Kidney epithelial cell (primary cell): ENCODE measurements around the gene PRKAR1B. TPM values are rescaled to one million over a fixed set of nuclear protein-coding genes. Genes with fewer than 3 reads are reported as not detected.

Experiments
- DNase-seq: peaks from one replicate; pipeline ENCODE4 v3.0.0-alpha.2; 2010; ENCODE audit warnings: low read depth
- H3K27me3 ChIP-seq: 2 replicates; pipeline ENCODE4 v1.6.0; 2011; ENCODE audit warnings: low read length; ENCODE audit not compliant: control insufficient read depth, insufficient read depth
- H3K36me3 ChIP-seq: 2 replicates; pipeline ENCODE4 v1.5.1; 2011; ENCODE audit warnings: low read length; ENCODE audit not compliant: control insufficient read depth, insufficient read depth
- H3K4me3 ChIP-seq: 2 replicates; pipeline ENCODE4 v1.5.1; 2011; ENCODE audit warnings: low read depth, mild to moderate bottlenecking, control low read depth, low read length
- total RNA-seq: library from RNA; depleted of rRNA; stranded (reverse); fragments of >200 nt; gene quantifications from 2 replicates; pipeline ENCODE4 v1.2.3, GENCODE V29; 2015
- TF ChIP-seq, protein P1 (sequence below): IDR thresholded peaks from 2 replicates; pipeline ENCODE4 v1.5.1; 2011; ENCODE audit warnings: mild to moderate bottlenecking, moderate library complexity, low read length, control low read depth, inconsistent platforms; ENCODE audit not compliant: insufficient read depth, poor library complexity, severe bottlenecking

PRKAR1B gene
- total RNA-seq, 1 donor from 2014 or later = 23.8 TPM

DNA sequence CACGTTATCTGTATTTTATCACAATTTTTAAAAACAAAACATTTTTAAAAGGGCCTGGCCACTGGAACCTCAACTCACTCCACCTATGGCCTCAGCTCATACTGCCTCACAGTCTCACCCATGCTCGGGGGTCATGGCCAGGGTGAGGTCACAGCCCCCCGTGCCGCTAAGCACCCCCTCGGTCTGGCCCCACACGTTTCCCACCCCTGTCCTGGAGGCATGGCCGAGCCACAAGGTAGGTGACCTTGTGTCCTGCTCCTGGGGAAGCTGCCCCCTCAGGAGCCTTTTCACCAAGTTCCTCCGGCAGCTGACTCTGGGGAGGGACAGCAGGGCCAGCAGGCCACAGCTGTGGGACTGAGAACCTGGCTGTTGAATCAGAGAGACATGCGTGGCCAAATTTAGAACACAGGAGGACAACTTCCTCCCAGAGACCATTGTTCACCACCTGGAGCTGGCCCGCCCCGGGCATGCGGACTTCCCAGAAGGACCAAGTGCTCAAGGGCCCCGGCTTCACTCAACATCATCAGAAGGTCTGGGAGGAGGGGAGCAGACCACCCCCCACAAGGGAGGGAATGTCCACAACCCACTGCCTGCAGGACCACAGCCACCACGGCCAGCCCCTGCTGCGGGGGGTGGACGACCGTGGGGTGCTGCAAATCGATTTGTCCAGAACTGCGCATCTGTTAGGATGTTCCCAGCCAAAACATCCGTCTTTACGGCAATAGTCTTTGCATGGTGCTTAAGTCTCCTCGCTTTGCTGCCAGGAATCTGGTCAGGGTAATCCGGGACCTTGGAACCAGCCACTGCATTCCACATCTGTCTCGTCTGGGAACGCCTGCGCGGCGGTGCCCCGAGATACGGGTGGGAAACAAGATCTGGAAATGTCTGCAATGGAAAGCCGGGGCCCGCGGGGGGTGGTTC, 158.8 kb downstream of the PRKAR1B start:
- TF ChIP-seq, protein P1, sequence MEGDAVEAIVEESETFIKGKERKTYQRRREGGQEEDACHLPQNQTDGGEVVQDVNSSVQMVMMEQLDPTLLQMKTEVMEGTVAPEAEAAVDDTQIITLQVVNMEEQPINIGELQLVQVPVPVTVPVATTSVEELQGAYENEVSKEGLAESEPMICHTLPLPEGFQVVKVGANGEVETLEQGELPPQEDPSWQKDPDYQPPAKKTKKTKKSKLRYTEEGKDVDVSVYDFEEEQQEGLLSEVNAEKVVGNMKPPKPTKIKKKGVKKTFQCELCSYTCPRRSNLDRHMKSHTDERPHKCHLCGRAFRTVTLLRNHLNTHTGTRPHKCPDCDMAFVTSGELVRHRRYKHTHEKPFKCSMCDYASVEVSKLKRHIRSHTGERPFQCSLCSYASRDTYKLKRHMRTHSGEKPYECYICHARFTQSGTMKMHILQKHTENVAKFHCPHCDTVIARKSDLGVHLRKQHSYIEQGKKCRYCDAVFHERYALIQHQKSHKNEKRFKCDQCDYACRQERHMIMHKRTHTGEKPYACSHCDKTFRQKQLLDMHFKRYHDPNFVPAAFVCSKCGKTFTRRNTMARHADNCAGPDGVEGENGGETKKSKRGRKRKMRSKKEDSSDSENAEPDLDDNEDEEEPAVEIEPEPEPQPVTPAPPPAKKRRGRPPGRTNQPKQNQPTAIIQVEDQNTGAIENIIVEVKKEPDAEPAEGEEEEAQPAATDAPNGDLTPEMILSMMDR = no peak
- no peak for DNase-seq
- H3K4me3 ChIP-seq = no peak overlapping the region
- H3K36me3 ChIP-seq = no peaks in the 10 kb centered on the region
- H3K27me3 ChIP-seq = peaks cover 26% of the 10 kb centered on the region

DNA sequence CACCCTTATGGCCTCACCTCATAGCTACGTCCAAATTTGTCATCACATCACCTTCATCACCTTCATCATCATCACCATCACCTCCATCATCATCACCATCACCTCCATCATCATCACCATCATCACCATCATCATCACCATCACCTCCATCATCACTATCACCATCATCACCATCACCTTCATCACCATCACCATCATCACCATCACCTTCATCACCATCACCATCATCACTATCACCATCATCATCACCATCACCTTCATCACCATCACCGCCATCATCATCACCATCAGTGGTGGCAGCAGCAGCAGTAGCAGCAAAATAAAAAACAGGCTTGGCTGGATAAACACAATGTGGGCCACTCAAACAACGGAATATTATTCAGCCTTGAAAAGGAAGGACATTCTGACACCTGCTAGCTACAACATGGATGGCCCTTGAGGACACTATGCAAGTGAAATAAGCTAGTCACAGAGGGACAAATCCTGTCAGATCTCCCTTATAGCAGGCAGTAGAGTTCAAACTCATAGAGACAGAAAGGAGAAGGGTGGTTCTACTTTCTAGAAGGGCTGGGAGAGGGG, 159.7 kb downstream of the PRKAR1B start:
- H3K4me3 ChIP-seq = no peak overlapping the region
- DNase-seq = no peak
- peaks cover 18% of the 10 kb centered on the region for H3K27me3 ChIP-seq
- TF ChIP-seq, protein P1 = no peak
- H3K36me3 ChIP-seq = no peaks in the 10 kb centered on the region

DNA sequence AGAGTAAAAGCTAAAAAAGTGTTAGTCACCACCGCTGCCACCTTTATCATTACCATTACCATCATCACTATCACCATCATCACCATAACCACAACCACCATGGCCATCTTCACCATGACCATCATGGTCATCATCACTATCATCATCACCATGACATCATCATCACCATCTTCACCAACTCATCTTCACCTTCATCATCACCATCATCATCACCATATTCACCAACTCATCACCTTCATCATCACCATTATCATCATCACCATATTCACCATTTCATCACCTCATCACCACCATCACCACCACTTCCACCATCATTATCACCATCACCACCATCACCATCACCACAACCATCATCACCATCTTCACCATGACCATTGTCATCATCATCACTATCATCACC, 161.0 kb downstream of the PRKAR1B start:
- Histone ChIP-seq H3K4me3 (no peak overlapping the region), H3K27me3 (peaks cover 5% of the 10 kb centered on the region), H3K36me3 (no peaks in the 10 kb centered on the region)
- DNase-seq = no peak
- TF ChIP-seq, protein P1 = no peak

DNA sequence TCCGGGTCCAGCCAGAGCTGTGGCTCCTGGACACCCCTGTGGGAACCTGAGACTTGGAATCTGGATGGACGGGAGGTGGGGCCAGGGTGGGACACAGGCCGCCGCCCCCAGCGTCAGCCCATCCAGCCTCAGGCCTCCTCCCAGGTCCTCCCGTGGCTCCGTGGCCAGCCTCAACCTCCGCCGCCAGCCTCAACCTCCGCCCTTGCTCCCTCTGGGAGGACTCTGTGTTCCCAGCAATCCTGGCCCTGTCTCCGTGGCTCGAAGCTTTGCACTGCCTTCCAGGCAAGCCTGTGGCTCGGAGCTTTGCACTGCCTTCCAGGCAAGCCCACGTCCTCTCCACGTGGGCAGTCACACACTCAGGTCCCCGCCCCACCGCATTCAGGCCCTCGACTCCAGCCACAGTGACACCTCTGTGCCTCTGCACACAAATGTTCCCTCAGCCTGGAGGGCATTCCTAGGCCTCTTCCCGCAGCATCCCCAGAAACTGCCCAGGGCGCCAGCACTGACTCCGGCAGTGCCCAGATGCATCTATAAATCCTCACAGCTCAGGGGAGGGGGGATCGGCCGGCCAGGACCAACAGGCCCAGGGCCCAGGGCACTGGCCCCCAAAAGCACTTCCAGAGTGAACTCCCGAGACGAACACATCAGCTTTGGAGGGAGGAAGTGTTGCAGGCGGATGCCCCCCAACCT, 162.8 kb downstream of the PRKAR1B start:
- H3K4me3 ChIP-seq = no peak overlapping the region
- no peaks in the 10 kb centered on the region for H3K27me3 ChIP-seq
- no peak for DNase-seq
- no peaks in the 10 kb centered on the region for H3K36me3 ChIP-seq
- TF ChIP-seq, protein P1 = no peak

DNA sequence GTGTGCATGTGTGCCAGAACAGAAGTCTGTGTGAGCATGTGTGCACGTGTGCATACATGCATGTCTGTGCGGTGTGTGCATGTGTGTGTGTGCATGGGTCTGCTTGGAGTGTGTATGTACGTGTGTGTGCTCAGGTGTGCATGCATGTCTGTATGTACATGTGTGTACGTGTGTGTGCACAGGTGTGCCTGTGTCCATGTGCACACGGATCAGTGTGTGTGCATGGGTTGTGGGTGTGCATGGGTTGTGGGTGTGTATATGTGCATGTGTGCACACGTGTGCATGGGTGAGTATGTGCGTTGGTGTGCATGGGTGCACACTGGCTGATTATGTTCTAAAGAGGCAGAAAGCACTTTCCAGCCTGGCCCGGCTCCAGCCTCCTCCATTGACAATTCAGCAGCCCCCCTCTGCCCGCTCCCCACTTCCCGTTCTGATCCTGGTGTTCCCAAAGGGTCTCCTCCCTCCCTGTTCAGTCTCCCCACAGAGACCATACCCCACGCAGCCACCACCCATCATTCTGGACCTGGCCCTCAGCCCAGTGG, 163.4 kb downstream of the PRKAR1B start:
- Histone ChIP-seq H3K4me3 (no peak overlapping the region), H3K27me3 (no peaks in the 10 kb centered on the region), H3K36me3 (no peaks in the 10 kb centered on the region)
- DNase-seq = no peak
- TF ChIP-seq, protein P1 = no peak
